Lower leg skin (tissue), 3 donors: ENCODE measurements around the gene C1orf159.

Source experiments
- POLR2A ChIP-seq, 2 donors: fragments of 450-650 bp; IDR thresholded peaks; one replicate each; pipeline ENCODE4 v1.6.1; 2016 to 2017; ENCODE audit warnings: antibody characterized with exemption in 2 of 2, mild to moderate bottlenecking in 1 of 2, moderate library complexity in 1 of 2
- TF ChIP-seq, protein P1 (sequence below), 3 donors: fragments of 450-650 bp; IDR thresholded peaks; one replicate each; pipeline ENCODE4 v1.5.1; 2016; ENCODE audit warnings: antibody characterized with exemption in 3 of 3, mild to moderate bottlenecking in 3 of 3, moderate library complexity in 2 of 3

DNA sequence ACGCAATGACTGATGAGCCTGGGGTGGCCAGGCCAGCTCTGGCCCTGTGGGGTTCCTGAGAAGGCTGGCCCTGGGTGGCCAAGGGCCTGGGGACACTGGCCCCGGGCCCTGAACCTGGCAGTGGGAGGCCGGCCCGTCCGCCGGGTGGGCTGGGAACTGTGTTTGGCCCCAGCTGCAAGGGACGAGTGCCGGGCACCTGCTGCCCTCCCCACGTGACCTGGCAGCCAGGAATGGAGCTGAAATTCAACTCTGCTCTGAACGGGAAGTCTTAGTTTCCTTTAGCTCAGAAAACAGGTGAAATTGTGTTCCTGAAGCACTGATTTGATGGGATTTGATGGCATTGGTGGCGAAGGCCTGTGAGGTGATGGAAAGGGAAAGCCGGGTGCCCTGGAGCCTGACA lies 49.6 kb upstream of the C1orf159 start:
- TF ChIP-seq, protein P1, sequence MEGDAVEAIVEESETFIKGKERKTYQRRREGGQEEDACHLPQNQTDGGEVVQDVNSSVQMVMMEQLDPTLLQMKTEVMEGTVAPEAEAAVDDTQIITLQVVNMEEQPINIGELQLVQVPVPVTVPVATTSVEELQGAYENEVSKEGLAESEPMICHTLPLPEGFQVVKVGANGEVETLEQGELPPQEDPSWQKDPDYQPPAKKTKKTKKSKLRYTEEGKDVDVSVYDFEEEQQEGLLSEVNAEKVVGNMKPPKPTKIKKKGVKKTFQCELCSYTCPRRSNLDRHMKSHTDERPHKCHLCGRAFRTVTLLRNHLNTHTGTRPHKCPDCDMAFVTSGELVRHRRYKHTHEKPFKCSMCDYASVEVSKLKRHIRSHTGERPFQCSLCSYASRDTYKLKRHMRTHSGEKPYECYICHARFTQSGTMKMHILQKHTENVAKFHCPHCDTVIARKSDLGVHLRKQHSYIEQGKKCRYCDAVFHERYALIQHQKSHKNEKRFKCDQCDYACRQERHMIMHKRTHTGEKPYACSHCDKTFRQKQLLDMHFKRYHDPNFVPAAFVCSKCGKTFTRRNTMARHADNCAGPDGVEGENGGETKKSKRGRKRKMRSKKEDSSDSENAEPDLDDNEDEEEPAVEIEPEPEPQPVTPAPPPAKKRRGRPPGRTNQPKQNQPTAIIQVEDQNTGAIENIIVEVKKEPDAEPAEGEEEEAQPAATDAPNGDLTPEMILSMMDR (IDR thresholded peaks at IDR 0.05) = no peak
- TF ChIP-seq POLR2A (IDR thresholded peaks at IDR 0.05) = no peak
